Activated CD8-positive, alpha-beta T cell treated with anti-CD3 and anti-CD28 coated beads for 36 hours (primary cell): ENCODE data around the gene MPP4. TPM values are rescaled to one million over a fixed set of nuclear protein-coding genes. Genes with fewer than 3 reads are reported as not detected.
A peak's percentile ranks its signal among the peaks of the same experiment; 100 is the strongest.

Experiments
- ATAC-seq: fragments of 200-7000 bp; cut with Tn5 transposase; one replicate; pipeline ENCODE4 v1.10.0; 2021; ENCODE audit warnings: mild to moderate bottlenecking, moderate library complexity
- CTCF ChIA-PET: fragments of 350-600 bp; sonication (Branson Sonifier 250); formaldehyde crosslinking; loops from one replicate; lab custom pipeline; 2021; ENCODE audit warnings: antibody characterized with exemption; lab: Charles Lee
- POLR2A ChIA-PET: fragments of 350-600 bp; sonication (Branson Sonifier 250); formaldehyde crosslinking; loops from one replicate; lab custom pipeline; 2021; ENCODE audit warnings: antibody characterized with exemption; lab: Charles Lee
- DNase-seq: peaks from one replicate; pipeline ENCODE4 v3.0.0-alpha.2; 2020
- H3K27ac Mint-ChIP-seq: one replicate; pipeline ENCODE4 v1.8.0; 2021; ENCODE audit warnings: mild to moderate bottlenecking, mixed read lengths
- H3K27me3 Mint-ChIP-seq: one replicate; pipeline ENCODE4 v1.8.0; 2021; ENCODE audit warnings: mixed read lengths
- H3K36me3 Mint-ChIP-seq: one replicate; pipeline ENCODE4 v1.8.0; 2021; ENCODE audit warnings: low read depth, mixed read lengths
- H3K4me1 Mint-ChIP-seq: one replicate; pipeline ENCODE4 v1.8.0; 2021; ENCODE audit warnings: low read depth, mixed read lengths
- H3K4me3 Mint-ChIP-seq: one replicate; pipeline ENCODE4 v1.8.0; 2021; ENCODE audit warnings: mild to moderate bottlenecking, moderate library complexity, mixed read lengths
- H3K9me3 Mint-ChIP-seq: one replicate; pipeline ENCODE4 v1.8.0; 2021; ENCODE audit warnings: mixed read lengths
- CTCF ChIP-seq: fragments of 200-600 bp; IDR thresholded peaks from one replicate; pipeline ENCODE4 v1.8.0; 2022; ENCODE audit warnings: antibody characterized with exemption, mild to moderate bottlenecking
- intact Hi-C: fragments of 100-400 bp; cut with micrococcal nuclease; formaldehyde crosslinking; loops from one replicate; pipeline ENCODE4 v1.10.0; 2022
- total RNA-seq, 2 experiments: library from RNA; stranded (reverse); gene quantifications; one replicate each; pipeline ENCODE4 v1.2.3, GENCODE V29; 2021

The MPP4 gene
- total RNA-seq, 2 experiments from 2014 or later = not detected

- intact Hi-C loops = no loop called here
- no peak for TF ChIP-seq CTCF
- Mint-ChIP-seq H3K27me3 (no peaks in the 10 kb centered on the region), H3K4me1 (peaks cover 12% of the 10 kb centered on the region), H3K27ac (peak overlapping the region; percentile 42), H3K36me3 (peaks cover 5% of the 10 kb centered on the region), H3K4me3 (no peak overlapping the region), H3K9me3 (no peaks in the 10 kb centered on the region)
- DNase-seq (no peak), ATAC-seq (no peak)
- POLR2A ChIA-PET = no interaction called here
- CTCF ChIA-PET = interaction anchor here (0.6 kb wide), 1 partner anchor 53 kb away, joined by 3 read pairs; no protein-coding TSS in a partner anchor
These were observed 9.3 kb upstream of the MPP4 start for GRCh38 chr2:201707753-201708152.

- H3K9me3 Mint-ChIP-seq = no peaks in the 10 kb centered on the region
- no peak for TF ChIP-seq CTCF
- peaks cover 12% of the 10 kb centered on the region for H3K4me1 Mint-ChIP-seq
- DNase-seq = peak; percentile 4
- H3K36me3 Mint-ChIP-seq = peaks cover 7% of the 10 kb centered on the region
- no peak overlapping the region for H3K27ac Mint-ChIP-seq
- intact Hi-C loops = no loop called here
- CTCF ChIA-PET = interaction anchor here (0.6 kb wide), 2 partner anchors 53 to 153 kb away, joined by 3 to 4 read pairs; no protein-coding TSS in a partner anchor
- H3K27me3 Mint-ChIP-seq = no peaks in the 10 kb centered on the region
- no peak for ATAC-seq
- POLR2A ChIA-PET = no interaction called here
- H3K4me3 Mint-ChIP-seq = no peak overlapping the region
These were observed 8.7 kb upstream of the MPP4 start for GRCh38 chr2:201707142-201707541.

GRCh38 chr2:201704536-201704935, 6.1 kb upstream of the MPP4 start:
- POLR2A ChIA-PET = no interaction called here
- no peak for ATAC-seq
- no peaks in the 10 kb centered on the region for H3K9me3 Mint-ChIP-seq
- H3K27me3 Mint-ChIP-seq = no peaks in the 10 kb centered on the region
- DNase-seq = no peak
- no peak overlapping the region for H3K27ac Mint-ChIP-seq
- intact Hi-C loops = no loop called here
- no peak for TF ChIP-seq CTCF
- H3K4me3 Mint-ChIP-seq = no peak overlapping the region
- H3K36me3 Mint-ChIP-seq = peaks cover 7% of the 10 kb centered on the region
- CTCF ChIA-PET = no interaction called here
- H3K4me1 Mint-ChIP-seq = peaks cover 12% of the 10 kb centered on the region

GRCh38 chr2:201701646-201702045, 3.2 kb upstream of the MPP4 start:
- no peaks in the 10 kb centered on the region for H3K27me3 Mint-ChIP-seq
- CTCF ChIA-PET = interaction anchor here (0.7 to 0.9 kb wide), 2 partner anchors 8 to 477 kb away, joined by 3 read pairs; no protein-coding TSS in a partner anchor
- H3K4me1 Mint-ChIP-seq = peaks cover 6% of the 10 kb centered on the region
- intact Hi-C loops = no loop called here
- no peak overlapping the region for H3K27ac Mint-ChIP-seq
- H3K9me3 Mint-ChIP-seq = no peaks in the 10 kb centered on the region
- H3K36me3 Mint-ChIP-seq = peaks cover 4% of the 10 kb centered on the region
- DNase-seq = no peak
- POLR2A ChIA-PET = interaction anchor here (0.6 to 0.8 kb wide), 2 partner anchors 456 to 595 kb away, joined by 3 to 4 read pairs; no protein-coding TSS in a partner anchor
- H3K4me3 Mint-ChIP-seq = no peak overlapping the region
- no peak for ATAC-seq
- TF ChIP-seq CTCF = no peak

- no peak for DNase-seq
- H3K36me3 Mint-ChIP-seq = peaks cover 4% of the 10 kb centered on the region
- intact Hi-C loops = no loop called here
- peaks cover 6% of the 10 kb centered on the region for H3K4me1 Mint-ChIP-seq
- TF ChIP-seq CTCF = no peak
- H3K4me3 Mint-ChIP-seq = no peak overlapping the region
- ChIA-PET CTCF (no interaction called here), POLR2A (no interaction called here)
- H3K27me3 Mint-ChIP-seq = no peaks in the 10 kb centered on the region
- H3K9me3 Mint-ChIP-seq = no peaks in the 10 kb centered on the region
- H3K27ac Mint-ChIP-seq = no peak overlapping the region
- no peak for ATAC-seq
These were observed 972 bp upstream of the MPP4 start for GRCh38 chr2:201699416-201699815.
